PC-9 (cell line): Measurements from ENCODE around the gene ZNF385B. TPM values are rescaled to one million over a fixed set of nuclear protein-coding genes. Genes with fewer than 3 reads are reported as not detected.

Source experiments
- BruUV-seq: library from RNA; stranded (reverse); fragments of 400-500 nt; replicated peaks from 2 replicates; lab custom pipeline; 2021; lab: Mats Ljungman, UMichigan
- CTCF ChIA-PET: fragments of 300-600 bp; sonication (Branson Sonifier 250); formaldehyde crosslinking; loops from one replicate; lab custom pipeline; 2022; ENCODE audit warnings: antibody characterized with exemption; lab: Charles Lee
- POLR2A ChIA-PET: fragments of 300-600 bp; sonication (Branson Sonifier 250); formaldehyde crosslinking; loops from one replicate; lab custom pipeline; 2022; ENCODE audit warnings: antibody characterized with exemption; ENCODE audit not compliant: unreplicated experiment; lab: Charles Lee
- DNase-seq, 2 experiments: peaks; one replicate each; pipeline versions ENCODE4 v3.0.0 to v3.0.0-alpha.2; 2015 to 2022; ENCODE audit warnings: mixed read lengths in 1 of 2
- H2AFZ ChIP-seq: fragments of 200-600 bp; sonication (generic); 2 replicates; pipeline ENCODE4 v1.8.1; 2017; ENCODE audit warnings: antibody characterized with exemption
- H3F3A ChIP-seq: fragments of 200-600 bp; sonication (generic); 2 replicates; pipeline ENCODE4 v1.8.1; 2017; ENCODE audit warnings: antibody characterized with exemption, mild to moderate bottlenecking, low read depth; ENCODE audit not compliant: insufficient read depth
- H3K27ac ChIP-seq: fragments of 200-600 bp; sonication (generic); 2 replicates; pipeline ENCODE4 v1.6.1; 2016; ENCODE audit warnings: mixed run types
- H3K27me3 ChIP-seq: fragments of 200-600 bp; sonication (generic); 2 replicates; pipeline ENCODE4 v1.6.1; 2016; ENCODE audit warnings: low read depth, mixed run types; ENCODE audit not compliant: insufficient read depth
- H3K36me3 ChIP-seq: fragments of 200-600 bp; sonication (generic); 2 replicates; pipeline ENCODE4 v1.6.1; 2016; ENCODE audit warnings: low read depth, mixed run types
- H3K4me1 ChIP-seq: fragments of 200-600 bp; sonication (generic); replicated peaks from 2 replicates; pipeline ENCODE4 v1.6.1; 2016; ENCODE audit warnings: mixed run types; ENCODE audit not compliant: insufficient read depth
- H3K4me2 ChIP-seq: fragments of 200-600 bp; sonication (generic); 2 replicates; pipeline ENCODE4 v1.6.1; 2017; ENCODE audit warnings: mixed run types
- H3K4me3 ChIP-seq: fragments of 200-600 bp; sonication (generic); 2 replicates; pipeline ENCODE4 v1.6.1; 2016; ENCODE audit warnings: mixed run types
- H3K79me2 ChIP-seq: fragments of 200-600 bp; sonication (generic); 2 replicates; pipeline ENCODE4 v1.6.1; 2017; ENCODE audit warnings: low read depth, mixed run types
- H3K9me2 ChIP-seq: fragments of 200-600 bp; sonication (generic); 2 replicates; pipeline ENCODE4 v1.8.1; 2017; ENCODE audit warnings: mild to moderate bottlenecking; ENCODE audit not compliant: insufficient read depth
- H3K9me3 ChIP-seq: fragments of 200-600 bp; sonication (generic); 2 replicates; pipeline ENCODE4 v1.8.1; 2016; ENCODE audit warnings: low read depth; ENCODE audit not compliant: insufficient read depth
- H4K20me1 ChIP-seq: fragments of 200-600 bp; sonication (generic); 2 replicates; pipeline ENCODE4 v1.8.1; 2017; ENCODE audit not compliant: insufficient read depth
- CTCF ChIP-seq: fragments of 200-600 bp; sonication (generic); conservative IDR thresholded peaks from 2 replicates; pipeline ENCODE4 v1.6.1; 2017; ENCODE audit warnings: mixed run types, antibody characterized with exemption, mild to moderate bottlenecking, moderate library complexity
- EZH2 ChIP-seq: fragments of 200-600 bp; sonication (generic); IDR thresholded peaks from 2 replicates; pipeline ENCODE4 v1.8.0; 2017; ENCODE audit warnings: antibody characterized with exemption, low read depth
- intact Hi-C: fragments of 100-400 bp; cut with micrococcal nuclease; formaldehyde crosslinking; loops from one replicate; pipeline ENCODE4 v1.10.0; 2022; ENCODE audit not compliant: unreplicated experiment
- total RNA-seq: library from RNA; stranded (reverse); gene quantifications from 2 replicates; pipeline ENCODE4 v1.2.3, GENCODE V29; 2021

The ZNF385B gene
- total RNA-seq, 1 experiment from 2014 or later, result 4.1 TPM

- no peaks in the 10 kb centered on the region for H4K20me1 ChIP-seq
- TF ChIP-seq CTCF, result no peak
- H3K27ac ChIP-seq, result no peak overlapping the region
- intact Hi-C loops, result no loop called here
- no peaks in the 10 kb centered on the region for H3K4me1 ChIP-seq
- H3F3A ChIP-seq, result no peaks in the 10 kb centered on the region
- H3K36me3 ChIP-seq, result no peaks in the 10 kb centered on the region
- no peaks in the 10 kb centered on the region for H3K9me2 ChIP-seq
- CTCF ChIA-PET, result no interaction called here
- DNase-seq, result no peak
- H3K4me2 ChIP-seq, result no peak overlapping the region
- H3K79me2 ChIP-seq, result no peaks in the 10 kb centered on the region
- no peaks in the 10 kb centered on the region for H3K27me3 ChIP-seq
- no TSS peak for BruUV-seq
- no peak overlapping the region for H3K4me3 ChIP-seq
- no peaks in the 10 kb centered on the region for H3K9me3 ChIP-seq
- no peak overlapping the region for H2AFZ ChIP-seq
- POLR2A ChIA-PET, result no interaction called here
These were observed 65.0 kb downstream of the ZNF385B start for GRCh38 chr2:179796213-179797007.

- Histone ChIP-seq H3K27me3 (no peaks in the 10 kb centered on the region), H3K4me2 (no peak overlapping the region), H3K36me3 (no peaks in the 10 kb centered on the region), H3F3A (no peaks in the 10 kb centered on the region), H3K79me2 (no peaks in the 10 kb centered on the region), H4K20me1 (no peaks in the 10 kb centered on the region), H3K4me1 (no peaks in the 10 kb centered on the region), H2AFZ (no peak overlapping the region), H3K9me3 (no peaks in the 10 kb centered on the region), H3K9me2 (no peaks in the 10 kb centered on the region), H3K27ac (no peak overlapping the region), H3K4me3 (no peak overlapping the region)
- no peak for TF ChIP-seq CTCF
- no peak for TF ChIP-seq EZH2
- intact Hi-C loops, result no loop called here
- ChIA-PET POLR2A (no interaction called here), CTCF (no interaction called here)
- no peak for DNase-seq
- no TSS peak for BruUV-seq
These were observed 67.5 kb downstream of the ZNF385B start for GRCh38 chr2:179793902-179794301.

- H4K20me1 ChIP-seq, result no peaks in the 10 kb centered on the region
- BruUV-seq, result no TSS peak
These were observed 68.2 kb downstream of the ZNF385B start for GRCh38 chr2:179793238-179793637.

More at GRCh38 chr2:179793238-179793637, 68.2 kb downstream of the ZNF385B start:
- Histone ChIP-seq H2AFZ (no peak overlapping the region), H3K27me3 (no peaks in the 10 kb centered on the region), H3K4me3 (no peak overlapping the region), H3K4me1 (no peaks in the 10 kb centered on the region), H3K27ac (no peak overlapping the region), H3F3A (no peaks in the 10 kb centered on the region), H3K9me3 (no peaks in the 10 kb centered on the region), H3K79me2 (no peaks in the 10 kb centered on the region), H3K9me2 (no peaks in the 10 kb centered on the region), H3K36me3 (no peaks in the 10 kb centered on the region), H3K4me2 (no peak overlapping the region)
- DNase-seq, result no peak
- TF ChIP-seq EZH2 (no peak), CTCF (no peak)
- POLR2A ChIA-PET, result no interaction called here
- intact Hi-C loops, result no loop called here
- CTCF ChIA-PET, result no interaction called here
